Panc1 (cell line): ENCODE measurements around the gene NELFE. TPM values are rescaled to one million over a fixed set of nuclear protein-coding genes. Genes with fewer than 3 reads are reported as not detected.

Source experiments
- ATAC-seq: fragments of 200-7000 bp; cut with Tn5 transposase; 2 replicates; pipeline ENCODE4 v1.9.1; 2020; ENCODE audit warnings: mild to moderate bottlenecking, moderate library complexity
- BruUV-seq: library from RNA; stranded (reverse); fragments of 400-500 nt; replicated peaks from 2 replicates; lab custom pipeline; 2021; lab: Mats Ljungman, UMichigan
- CTCF ChIA-PET: fragments of 300-600 bp; sonication (Branson Sonifier 250); formaldehyde crosslinking; loops from one replicate; lab custom pipeline; 2022; ENCODE audit warnings: antibody characterized with exemption; lab: Charles Lee
- POLR2A ChIA-PET: fragments of 300-600 bp; sonication (Branson Sonifier 250); formaldehyde crosslinking; loops from one replicate; lab custom pipeline; 2022; ENCODE audit warnings: antibody characterized with exemption; lab: Charles Lee
- DNase-seq: peaks from one replicate; pipeline ENCODE4 v3.0.0-alpha.2; 2010; ENCODE audit warnings: low read depth, low spot score
- H3K27ac ChIP-seq: 2 replicates; pipeline ENCODE4 v1.5.1; 2011; ENCODE audit warnings: mild to moderate bottlenecking, low read length, inconsistent platforms
- H3K27me3 ChIP-seq: fragments of 200-500 bp; sonication (Bioruptor generic); 2 replicates; pipeline ENCODE4 v1.6.0; 2014; ENCODE audit warnings: low read length, inconsistent platforms; ENCODE audit not compliant: control insufficient read depth, insufficient read depth
- H3K36me3 ChIP-seq: fragments of 200-500 bp; sonication (Bioruptor generic); 2 replicates; pipeline ENCODE4 v1.5.1; 2014; ENCODE audit warnings: inconsistent platforms, mild to moderate bottlenecking, low read length, moderate library complexity; ENCODE audit not compliant: control insufficient read depth, insufficient read depth
- H3K4me1 ChIP-seq: 2 replicates; pipeline ENCODE4 v1.5.1; 2011; ENCODE audit warnings: inconsistent platforms, mild to moderate bottlenecking, low read length, moderate library complexity; ENCODE audit not compliant: control insufficient read depth, insufficient read depth
- H3K4me3 ChIP-seq, 2 experiments: 2 replicates each; pipeline ENCODE4 v1.5.1; 2011 to 2012; ENCODE audit warnings: low read depth in 2 of 2, low read length in 2 of 2, mild to moderate bottlenecking in 2 of 2, inconsistent platforms in 1 of 2, moderate library complexity in 1 of 2
- H3K9me3 ChIP-seq: fragments of 200-500 bp; sonication (Bioruptor generic); 2 replicates; pipeline ENCODE4 v1.5.1; 2014; ENCODE audit warnings: low read depth, mild to moderate bottlenecking, inconsistent platforms, low read length, moderate library complexity; ENCODE audit not compliant: control insufficient read depth, insufficient read depth
- POLR2AphosphoS5 ChIP-seq: IDR thresholded peaks from 2 replicates; pipeline ENCODE4 v1.6.1; 2012; ENCODE audit warnings: mild to moderate bottlenecking, low read depth, low read length, moderate library complexity
- SIN3A ChIP-seq: IDR thresholded peaks from 2 replicates; pipeline ENCODE4 v1.6.1; 2012; ENCODE audit warnings: low read depth, mild to moderate bottlenecking, low read length, moderate library complexity, borderline replicate concordance; ENCODE audit not compliant: insufficient read depth
- TCF7L2 ChIP-seq: IDR thresholded peaks from 2 replicates; pipeline ENCODE4 v1.6.1; 2011; ENCODE audit warnings: mild to moderate bottlenecking, low read depth, low read length, inconsistent platforms
- in situ Hi-C: cut with HindIII; loops from 2 replicates; pipeline ENCODE4 v1.10.0; 2016; ENCODE audit warnings: low sequenced_read_pairs, low pct_unique_long_range_greater_than_20kb
- intact Hi-C: fragments of 100-400 bp; cut with micrococcal nuclease; formaldehyde crosslinking; loops from one replicate; pipeline ENCODE4 v1.10.0; 2022; ENCODE audit not compliant: unreplicated experiment
- total RNA-seq: library from RNA; stranded (reverse); gene quantifications from one replicate; pipeline ENCODE4 v1.2.1, GENCODE V29; 2021; ENCODE audit not compliant: unreplicated experiment
- TF ChIP-seq, protein P1 (sequence below): fragments of 450-650 bp; IDR thresholded peaks from 2 replicates; pipeline ENCODE4 v1.5.1; 2017; ENCODE audit warnings: mild to moderate bottlenecking
- TF ChIP-seq, protein P2 (sequence below), 2 experiments: IDR thresholded peaks; 2 replicates each; pipeline ENCODE4 v1.6.1; 2011 to 2012; ENCODE audit warnings: low read depth in 2 of 2, control low read depth in 1 of 2, low read length in 1 of 2, mild to moderate bottlenecking in 1 of 2, moderate library complexity in 1 of 2; ENCODE audit not compliant: insufficient read depth in 1 of 2

Gene NELFE
- total RNA-seq, 1 experiment from 2014 or later = 94.9 TPM

DNA sequence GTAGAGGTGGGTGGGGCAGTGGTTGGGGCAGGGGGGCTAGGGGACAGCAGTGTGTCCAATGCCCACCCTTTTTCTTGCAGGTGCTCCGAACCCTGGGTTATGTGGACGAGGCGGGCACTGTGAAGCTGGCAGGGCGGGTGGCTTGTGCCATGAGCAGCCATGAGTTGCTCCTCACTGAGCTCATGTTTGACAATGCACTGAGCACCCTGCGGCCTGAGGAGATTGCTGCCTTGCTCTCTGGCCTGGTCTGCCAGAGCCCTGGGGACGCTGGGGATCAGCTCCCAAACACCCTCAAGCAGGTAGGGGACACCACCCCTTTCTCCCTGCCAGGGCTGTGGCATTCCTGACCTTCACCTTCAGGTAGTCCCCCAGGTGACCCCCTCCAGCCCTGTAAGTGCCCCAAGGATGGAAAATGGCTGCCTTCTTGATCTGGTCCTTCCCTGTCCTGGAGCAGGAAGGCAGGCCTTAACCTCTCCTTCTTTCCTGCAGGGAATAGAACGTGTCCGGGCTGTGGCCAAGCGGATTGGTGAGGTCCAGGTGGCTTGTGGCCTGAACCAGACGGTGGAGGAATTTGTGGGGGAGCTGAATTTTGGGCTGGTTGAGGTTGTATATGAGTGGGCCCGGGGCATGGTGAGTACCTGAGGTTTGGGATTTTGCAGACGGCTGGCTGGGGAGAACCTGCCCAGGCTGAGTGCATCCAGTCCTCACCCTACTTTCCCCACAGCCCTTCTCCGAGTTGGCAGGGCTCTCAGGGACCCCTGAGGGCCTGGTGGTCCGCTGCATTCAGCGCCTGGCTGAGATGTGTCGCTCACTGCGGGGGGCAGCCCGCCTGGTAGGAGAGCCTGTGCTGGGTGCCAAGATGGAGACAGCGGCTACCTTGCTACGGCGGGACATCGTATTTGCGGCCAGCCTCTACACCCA is 10.3 kb upstream of the NELFE start:
- Histone ChIP-seq H3K4me1 (peaks cover 12% of the 10 kb centered on the region; the same call in 1 of the 2 replicates), H3K4me3 (no peak overlapping the region), H3K36me3 (peaks cover 10% of the 10 kb centered on the region; the same call in 1 of the 2 replicates), H3K27ac (no peak overlapping the region), H3K27me3 (no peaks in the 10 kb centered on the region), H3K9me3 (no peaks in the 10 kb centered on the region)
- TF ChIP-seq, protein P1, sequence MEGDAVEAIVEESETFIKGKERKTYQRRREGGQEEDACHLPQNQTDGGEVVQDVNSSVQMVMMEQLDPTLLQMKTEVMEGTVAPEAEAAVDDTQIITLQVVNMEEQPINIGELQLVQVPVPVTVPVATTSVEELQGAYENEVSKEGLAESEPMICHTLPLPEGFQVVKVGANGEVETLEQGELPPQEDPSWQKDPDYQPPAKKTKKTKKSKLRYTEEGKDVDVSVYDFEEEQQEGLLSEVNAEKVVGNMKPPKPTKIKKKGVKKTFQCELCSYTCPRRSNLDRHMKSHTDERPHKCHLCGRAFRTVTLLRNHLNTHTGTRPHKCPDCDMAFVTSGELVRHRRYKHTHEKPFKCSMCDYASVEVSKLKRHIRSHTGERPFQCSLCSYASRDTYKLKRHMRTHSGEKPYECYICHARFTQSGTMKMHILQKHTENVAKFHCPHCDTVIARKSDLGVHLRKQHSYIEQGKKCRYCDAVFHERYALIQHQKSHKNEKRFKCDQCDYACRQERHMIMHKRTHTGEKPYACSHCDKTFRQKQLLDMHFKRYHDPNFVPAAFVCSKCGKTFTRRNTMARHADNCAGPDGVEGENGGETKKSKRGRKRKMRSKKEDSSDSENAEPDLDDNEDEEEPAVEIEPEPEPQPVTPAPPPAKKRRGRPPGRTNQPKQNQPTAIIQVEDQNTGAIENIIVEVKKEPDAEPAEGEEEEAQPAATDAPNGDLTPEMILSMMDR = no peak
- no peak for TF ChIP-seq TCF7L2
- TF ChIP-seq SIN3A = no peak
- no peak for TF ChIP-seq POLR2AphosphoS5
- TF ChIP-seq, protein P2, sequence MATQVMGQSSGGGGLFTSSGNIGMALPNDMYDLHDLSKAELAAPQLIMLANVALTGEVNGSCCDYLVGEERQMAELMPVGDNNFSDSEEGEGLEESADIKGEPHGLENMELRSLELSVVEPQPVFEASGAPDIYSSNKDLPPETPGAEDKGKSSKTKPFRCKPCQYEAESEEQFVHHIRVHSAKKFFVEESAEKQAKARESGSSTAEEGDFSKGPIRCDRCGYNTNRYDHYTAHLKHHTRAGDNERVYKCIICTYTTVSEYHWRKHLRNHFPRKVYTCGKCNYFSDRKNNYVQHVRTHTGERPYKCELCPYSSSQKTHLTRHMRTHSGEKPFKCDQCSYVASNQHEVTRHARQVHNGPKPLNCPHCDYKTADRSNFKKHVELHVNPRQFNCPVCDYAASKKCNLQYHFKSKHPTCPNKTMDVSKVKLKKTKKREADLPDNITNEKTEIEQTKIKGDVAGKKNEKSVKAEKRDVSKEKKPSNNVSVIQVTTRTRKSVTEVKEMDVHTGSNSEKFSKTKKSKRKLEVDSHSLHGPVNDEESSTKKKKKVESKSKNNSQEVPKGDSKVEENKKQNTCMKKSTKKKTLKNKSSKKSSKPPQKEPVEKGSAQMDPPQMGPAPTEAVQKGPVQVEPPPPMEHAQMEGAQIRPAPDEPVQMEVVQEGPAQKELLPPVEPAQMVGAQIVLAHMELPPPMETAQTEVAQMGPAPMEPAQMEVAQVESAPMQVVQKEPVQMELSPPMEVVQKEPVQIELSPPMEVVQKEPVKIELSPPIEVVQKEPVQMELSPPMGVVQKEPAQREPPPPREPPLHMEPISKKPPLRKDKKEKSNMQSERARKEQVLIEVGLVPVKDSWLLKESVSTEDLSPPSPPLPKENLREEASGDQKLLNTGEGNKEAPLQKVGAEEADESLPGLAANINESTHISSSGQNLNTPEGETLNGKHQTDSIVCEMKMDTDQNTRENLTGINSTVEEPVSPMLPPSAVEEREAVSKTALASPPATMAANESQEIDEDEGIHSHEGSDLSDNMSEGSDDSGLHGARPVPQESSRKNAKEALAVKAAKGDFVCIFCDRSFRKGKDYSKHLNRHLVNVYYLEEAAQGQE (IDR thresholded peaks at IDR 0.05; ENCODE audit: insufficient read depth in 1 of 2, low read depth in 2 of 2, low read length in 1 of 2) = no peak
- ChIA-PET POLR2A (no interaction called here), CTCF (no interaction called here)
- DNase-seq (no peak), ATAC-seq (no peak)
- no TSS peak for BruUV-seq
- in situ Hi-C loops = no loop called here
- intact Hi-C loops = no loop called here

DNA sequence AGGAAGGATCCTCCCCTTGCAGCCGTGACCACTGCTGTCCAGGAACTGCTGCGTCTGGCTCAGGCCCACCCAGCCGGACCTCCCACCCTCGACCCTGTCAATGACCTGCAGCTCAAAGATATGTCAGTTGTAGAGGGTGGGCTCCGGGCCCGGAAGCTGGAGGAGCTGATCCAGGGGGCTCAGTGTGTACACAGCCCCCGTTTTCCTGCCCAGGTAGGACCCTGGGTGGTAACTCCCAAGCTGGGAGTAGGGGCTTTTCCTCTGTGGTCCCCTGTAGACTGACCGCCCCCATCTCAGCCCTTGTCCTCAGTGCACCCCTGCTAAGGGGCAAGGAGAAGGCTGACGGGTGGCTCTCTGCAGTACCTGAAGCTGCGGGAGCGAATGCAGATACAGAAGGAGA is 9.6 kb upstream of the NELFE start:
- no TSS peak for BruUV-seq
- Histone ChIP-seq H3K4me1 (peaks cover 10% of the 10 kb centered on the region; the same call in 1 of the 2 replicates), H3K27ac (no peak overlapping the region), H3K4me3 (no peak overlapping the region), H3K36me3 (peaks cover 11% of the 10 kb centered on the region; the same call in 1 of the 2 replicates), H3K9me3 (no peaks in the 10 kb centered on the region), H3K27me3 (no peaks in the 10 kb centered on the region)
- DNase-seq (no peak), ATAC-seq (no peak)
- TF ChIP-seq SIN3A (no peak), TCF7L2 (no peak), POLR2AphosphoS5 (no peak)
- TF ChIP-seq, protein P2 (IDR thresholded peaks at IDR 0.05; ENCODE audit: insufficient read depth in 1 of 2, low read depth in 2 of 2, low read length in 1 of 2) = no peak
- TF ChIP-seq, protein P1 = no peak
- ChIA-PET CTCF (no interaction called here), POLR2A (no interaction called here)
- intact Hi-C loops (no loop called here), in situ Hi-C loops (no loop called here)
